GM19467 (cell line): Measurements from ENCODE around the gene SLC38A10.

Experiments
- ATAC-seq: cut with Tn5 transposase; IDR thresholded peaks from one replicate; pipeline ENCODE4 v1.9.1; 2021; ENCODE audit warnings: mild to moderate bottlenecking, moderate library complexity; ENCODE audit not compliant: unreplicated experiment

Gene SLC38A10

GRCh38 chr17:81331527-81332043, 36.5 kb upstream of the SLC38A10 start:
- no peak for ATAC-seq

- ATAC-seq = no peak
These were observed 35.8 kb upstream of the SLC38A10 start for GRCh38 chr17:81330884-81331245.

- ATAC-seq = no peak
These were observed 35.1 kb upstream of the SLC38A10 start for GRCh38 chr17:81329927-81330883.

GRCh38 chr17:81328978-81329926, 34.1 kb upstream of the SLC38A10 start:
- ATAC-seq = no peak

GRCh38 chr17:81328489-81328888, 33.4 kb upstream of the SLC38A10 start:
- ATAC-seq = no peak

GRCh38 chr17:81325714-81326358, 30.7 kb upstream of the SLC38A10 start:
- no peak for ATAC-seq

GRCh38 chr17:81324851-81325713, 30.0 kb upstream of the SLC38A10 start:
- no peak for ATAC-seq

GRCh38 chr17:81324177-81324850, 29.2 kb upstream of the SLC38A10 start:
- ATAC-seq = no peak

GRCh38 chr17:81323411-81323868, 28.3 kb upstream of the SLC38A10 start:
- ATAC-seq = no peak

GRCh38 chr17:81323083-81323369, 27.9 kb upstream of the SLC38A10 start:
- ATAC-seq = no peak

- no peak for ATAC-seq
These were observed 27.4 kb upstream of the SLC38A10 start for GRCh38 chr17:81322271-81323082.

- no peak for ATAC-seq
These were observed 23.0 kb upstream of the SLC38A10 start for GRCh38 chr17:81317961-81318605.

- ATAC-seq = no peak
These were observed 22.4 kb upstream of the SLC38A10 start for GRCh38 chr17:81317530-81317821.

- ATAC-seq = no peak
These were observed 20.8 kb upstream of the SLC38A10 start for GRCh38 chr17:81315885-81316391.

GRCh38 chr17:81315129-81315884, 20.2 kb upstream of the SLC38A10 start:
- no peak for ATAC-seq

- no peak for ATAC-seq
These were observed 19.4 kb upstream of the SLC38A10 start for GRCh38 chr17:81314398-81315081.
